Activated naive CD4-positive, alpha-beta T cell treated with Interleukin-2 at 50 U/mL for 16 hours (primary cell): ENCODE data around the gene NEK10.

ENCODE experiments used
- DNase-seq: peaks from one replicate; pipeline ENCODE4 v3.0.0-alpha.2; 2020

The NEK10 gene

DNA sequence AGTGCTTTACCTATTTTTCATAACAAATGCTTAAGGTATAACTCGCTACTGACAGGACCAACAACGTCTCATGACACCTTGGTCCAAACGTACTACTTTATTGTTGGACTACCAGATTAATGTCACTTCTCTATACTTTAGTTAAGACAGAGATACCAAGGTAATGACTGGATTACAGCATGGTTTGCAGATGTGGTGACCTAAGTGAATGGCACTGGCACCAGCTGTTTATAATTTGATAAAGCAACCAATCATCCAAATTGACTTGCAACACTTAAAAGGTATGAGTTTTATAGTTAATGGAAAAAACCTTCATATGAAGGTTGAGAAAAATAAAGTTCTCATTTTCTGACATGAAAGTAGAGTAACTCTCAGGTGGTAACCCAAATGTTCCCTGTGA is 209.0 kb downstream of the NEK10 start:
- DNase-seq: no peak

DNA sequence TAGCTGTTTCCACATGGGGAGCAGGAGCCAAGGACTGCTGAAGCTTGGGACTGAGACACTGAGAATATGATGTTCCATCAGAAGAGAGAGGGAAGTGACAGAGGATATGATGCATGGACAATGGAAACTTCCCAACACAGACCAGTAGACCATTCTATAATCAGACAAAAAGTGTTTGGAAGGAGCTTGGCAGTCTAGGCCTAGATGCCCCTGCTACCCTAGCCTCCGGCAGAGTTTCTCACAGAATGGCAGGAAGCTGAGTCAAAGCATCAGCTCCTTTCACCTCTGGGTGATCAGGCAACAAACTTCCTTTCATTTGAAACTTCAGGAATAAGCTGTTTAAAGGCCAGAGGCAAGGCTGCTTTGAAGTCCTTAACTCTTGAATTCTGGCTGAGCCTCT is 222.0 kb downstream of the NEK10 start:
- no peak for DNase-seq

DNA sequence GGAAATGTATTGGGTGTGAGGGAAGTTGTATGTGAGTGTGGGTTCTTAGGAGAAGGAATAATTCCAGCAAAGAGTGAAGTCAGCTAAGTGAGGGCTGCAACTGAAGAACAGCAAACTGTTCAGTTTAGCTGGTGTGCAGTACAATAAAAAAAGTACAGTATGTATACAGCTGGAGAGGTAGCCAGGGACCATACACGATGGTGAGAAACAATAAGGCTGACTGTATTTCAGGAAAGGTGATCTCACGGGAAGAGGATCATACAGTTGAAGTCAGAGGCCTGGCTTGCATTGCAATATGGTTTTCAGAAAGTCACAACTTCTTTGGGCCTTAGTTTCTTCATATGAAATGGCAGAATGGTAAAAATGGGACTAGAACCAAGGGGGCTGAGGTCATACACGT is 222.4 kb downstream of the NEK10 start:
- no peak for DNase-seq

DNA sequence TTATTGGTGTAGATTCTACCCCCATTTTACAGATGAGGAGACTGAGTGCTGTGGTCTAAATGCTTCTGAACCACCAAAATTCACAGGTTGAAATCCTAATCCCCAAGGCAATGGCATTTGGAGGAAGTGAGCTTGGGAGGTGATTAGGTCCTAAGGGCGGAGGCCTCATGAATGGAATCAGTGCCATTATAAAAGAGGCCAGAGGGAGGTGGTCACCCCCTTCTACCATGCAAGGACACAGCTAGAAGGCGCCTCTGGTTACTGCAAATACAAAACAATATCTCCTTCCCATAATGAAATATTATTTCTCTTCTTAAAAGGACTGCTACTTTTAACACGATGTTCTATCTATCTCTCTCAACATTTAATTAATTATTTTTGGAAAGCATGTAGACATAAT is 223.5 kb downstream of the NEK10 start:
- no peak for DNase-seq

DNA sequence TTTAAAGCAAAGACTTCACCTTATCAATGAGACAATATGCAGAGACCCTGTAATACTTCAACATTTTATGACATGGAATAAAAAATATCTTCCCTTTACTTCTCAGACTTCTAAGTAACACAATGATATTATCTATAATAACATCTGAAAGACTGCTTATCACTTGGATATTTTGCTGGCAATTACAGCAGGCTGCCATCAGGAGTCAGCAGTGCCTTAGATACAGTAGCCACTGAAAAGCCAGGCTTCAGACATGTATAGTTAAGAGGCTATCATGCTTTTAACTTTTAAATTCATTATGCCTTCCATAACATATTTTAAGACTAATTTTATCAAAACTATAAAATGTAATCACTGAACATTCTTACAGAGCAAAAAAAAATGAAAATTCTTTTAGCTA is 227.5 kb downstream of the NEK10 start:
- DNase-seq: no peak

DNA sequence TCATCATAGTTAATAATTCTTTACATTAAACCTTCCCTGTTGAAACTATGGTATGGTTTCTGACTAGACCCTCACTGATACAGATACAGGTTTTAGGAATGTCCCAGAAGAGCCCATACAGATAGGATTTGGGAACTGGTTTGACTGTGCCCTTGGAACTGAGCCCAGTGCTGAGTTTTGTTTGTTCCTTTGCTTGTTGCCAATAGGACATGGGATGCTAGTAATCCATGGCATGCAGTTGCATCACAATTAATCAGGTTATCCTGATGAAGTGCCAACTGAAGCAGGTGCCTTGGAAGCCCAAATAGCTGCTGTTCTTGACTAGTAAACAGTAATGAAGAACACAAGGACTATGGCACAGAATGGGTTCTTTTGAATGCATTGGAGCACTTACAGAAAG is 230.6 kb downstream of the NEK10 start:
- no peak for DNase-seq

DNA sequence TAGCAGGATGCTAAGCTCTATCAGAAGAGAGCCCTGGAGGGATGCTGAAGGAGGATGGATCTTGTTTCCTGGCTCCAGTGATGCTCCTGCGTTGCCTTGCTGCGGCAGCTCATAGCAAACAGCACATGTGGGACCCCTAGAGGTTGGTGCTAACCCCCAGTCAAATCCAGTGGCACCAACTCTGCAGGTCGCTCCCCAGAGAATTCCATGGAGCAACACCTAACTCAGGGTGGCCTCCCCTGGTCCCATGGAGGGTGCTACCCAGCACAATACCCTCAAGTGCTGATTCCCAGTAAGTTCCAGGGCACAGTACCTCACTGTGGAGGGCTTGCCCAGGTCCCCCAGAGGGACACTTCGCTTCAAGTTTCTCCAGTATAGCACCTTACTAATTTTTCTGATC is 231.2 kb downstream of the NEK10 start:
- no peak for DNase-seq

DNA sequence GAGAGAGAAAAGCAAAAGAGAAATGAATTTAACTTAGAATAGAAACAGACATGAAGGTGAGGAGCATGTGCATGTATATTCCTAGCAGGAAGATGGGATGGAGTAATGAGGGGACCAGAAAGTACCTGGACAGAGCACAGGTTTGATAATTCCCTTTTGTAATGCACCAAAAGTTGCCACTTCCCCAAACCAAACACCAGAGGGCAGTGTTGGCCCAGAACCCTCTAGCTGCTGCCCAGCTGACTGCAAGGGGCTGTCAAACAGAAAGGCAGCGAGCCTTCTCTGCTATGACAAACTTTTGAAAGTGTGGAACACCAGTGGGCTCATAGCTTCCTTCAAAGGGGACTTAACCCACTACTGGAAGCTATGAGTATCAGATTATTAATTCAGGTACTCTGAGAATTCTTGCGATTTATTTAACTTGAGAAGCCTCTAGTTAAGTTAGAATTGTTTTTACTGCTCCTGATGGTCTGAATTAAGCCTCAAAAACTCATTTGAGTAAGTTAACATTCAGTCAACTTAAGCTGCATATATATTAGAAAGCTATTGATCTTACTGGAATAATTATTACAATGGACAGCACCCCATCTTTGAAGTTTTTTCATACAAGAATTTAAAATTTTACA is 234.9 kb downstream of the NEK10 start:
- peak; percentile 59 for DNase-seq

DNA sequence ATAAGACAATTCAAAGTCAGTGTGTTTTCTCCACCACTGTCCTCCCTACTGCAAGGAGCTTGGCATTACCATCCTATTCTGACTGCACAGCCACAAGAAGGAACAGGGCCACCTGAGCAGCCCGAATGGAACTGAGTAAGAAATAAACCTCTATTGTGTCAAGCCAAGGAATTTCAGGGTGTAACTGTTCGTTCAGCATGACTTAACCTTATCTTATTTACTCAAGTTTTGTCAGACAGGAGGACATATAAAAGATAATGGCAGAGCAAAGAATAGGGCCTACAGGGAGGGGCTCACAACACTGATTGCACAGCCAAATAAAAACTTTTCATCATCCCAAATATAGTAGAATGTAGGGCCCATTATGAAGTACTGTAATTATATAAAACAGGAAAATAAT is 236.1 kb downstream of the NEK10 start:
- no peak for DNase-seq

DNA sequence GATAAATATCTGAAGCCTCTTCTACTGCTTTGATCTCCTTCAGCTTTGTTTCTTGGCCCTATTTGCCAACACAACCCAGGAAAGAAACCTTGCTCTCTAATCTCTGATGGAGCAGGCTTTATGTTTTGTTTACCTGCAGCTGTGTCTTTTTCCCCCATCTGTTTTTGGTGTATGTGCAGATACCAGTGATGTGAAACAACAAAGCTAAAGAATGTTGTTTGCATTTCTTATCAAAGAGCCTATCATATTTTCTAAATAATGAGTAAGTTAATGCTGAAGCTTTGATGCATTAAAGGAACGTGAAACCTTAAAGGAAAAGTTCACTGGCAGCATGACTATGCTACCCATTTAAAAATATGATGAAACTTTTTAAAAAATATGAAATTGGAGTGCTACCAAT is 238.4 kb downstream of the NEK10 start:
- DNase-seq: no peak

DNA sequence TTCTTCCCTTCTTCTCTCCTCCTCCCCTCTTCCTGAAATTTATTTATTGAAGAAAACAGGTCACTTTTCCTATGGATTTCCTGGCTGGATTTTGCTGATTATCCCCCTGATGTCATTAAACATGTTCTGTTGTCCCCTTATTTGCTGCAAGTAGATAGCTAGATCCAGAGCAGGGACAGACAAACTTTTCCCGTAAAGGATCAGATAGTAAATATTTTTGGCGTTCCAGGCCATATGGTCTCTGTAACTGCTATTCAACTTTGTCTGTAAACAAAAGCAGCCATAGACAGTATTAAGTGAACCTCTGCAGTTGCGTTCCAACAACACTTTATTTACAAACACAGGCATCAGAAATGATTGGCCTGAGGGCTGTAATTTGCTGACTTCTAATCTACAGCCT is 241.3 kb downstream of the NEK10 start:
- no peak for DNase-seq

DNA sequence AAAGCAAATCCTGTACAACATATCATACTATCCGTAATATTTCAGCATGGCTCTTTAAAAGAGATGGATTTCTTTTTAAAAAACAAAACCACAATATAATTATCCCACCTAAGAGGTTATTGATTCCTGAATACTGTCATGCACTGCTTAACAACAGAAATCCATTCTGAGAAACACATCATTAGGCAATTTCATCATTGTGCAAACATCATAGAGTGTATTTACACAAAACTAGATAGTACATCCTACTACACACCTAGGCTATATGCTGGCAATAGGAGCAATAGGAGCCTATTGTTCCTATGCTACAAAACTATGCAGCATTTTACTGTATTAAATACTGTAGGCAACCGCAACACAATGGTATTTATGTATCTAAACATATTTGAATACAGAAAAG is 242.0 kb downstream of the NEK10 start:
- no peak for DNase-seq

DNA sequence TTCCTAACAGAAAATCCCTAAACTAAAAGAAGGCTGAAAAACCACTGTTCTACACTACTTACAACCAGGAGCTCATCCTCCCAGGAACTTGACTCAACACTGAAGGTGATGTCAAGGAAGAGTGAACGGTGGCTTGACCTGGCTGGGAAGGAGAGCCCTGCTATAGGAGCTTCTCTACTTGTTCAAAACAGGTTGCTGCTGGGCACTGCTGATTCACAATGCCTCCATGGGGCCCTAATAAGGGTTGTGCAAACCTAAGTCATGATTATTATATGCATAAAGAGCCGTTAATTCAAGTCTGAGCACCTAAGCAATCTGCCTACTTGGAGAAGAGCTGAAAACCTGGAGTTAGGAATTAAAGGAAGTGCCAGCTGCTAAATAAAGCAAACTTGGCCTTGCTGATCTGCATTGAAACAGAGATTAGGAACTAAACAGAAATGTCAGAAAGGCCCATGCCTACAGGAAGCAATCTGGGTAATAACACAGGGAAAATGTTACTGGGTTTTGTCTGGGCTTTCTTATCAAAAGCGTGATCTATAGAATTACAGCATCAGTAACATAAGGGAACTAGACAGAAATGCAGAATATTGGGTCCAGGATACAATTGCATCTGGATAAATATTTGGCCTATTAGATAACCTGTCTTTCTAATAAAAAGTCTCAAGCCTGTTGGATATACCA is 243.2 kb downstream of the NEK10 start:
- no peak for DNase-seq

DNA sequence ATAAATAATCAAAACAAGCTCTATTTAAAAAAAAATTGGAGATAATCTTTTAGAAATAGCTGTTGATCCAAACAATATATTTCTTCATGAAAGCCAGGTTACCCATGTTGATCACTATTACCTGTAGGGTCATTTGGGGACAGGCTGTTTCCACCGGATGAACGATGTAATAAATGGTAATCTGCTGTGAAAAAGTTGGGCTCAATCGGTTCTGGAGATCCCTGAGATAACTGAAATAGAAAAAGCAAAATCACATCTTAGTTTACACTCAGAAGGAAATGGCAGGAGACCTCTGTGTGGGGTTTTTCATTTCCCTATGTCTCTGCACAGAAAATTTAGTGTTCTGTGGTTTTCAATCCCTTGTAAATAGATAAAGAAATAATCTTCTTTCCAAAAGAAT is 249.5 kb downstream of the NEK10 start:
- no peak for DNase-seq

DNA sequence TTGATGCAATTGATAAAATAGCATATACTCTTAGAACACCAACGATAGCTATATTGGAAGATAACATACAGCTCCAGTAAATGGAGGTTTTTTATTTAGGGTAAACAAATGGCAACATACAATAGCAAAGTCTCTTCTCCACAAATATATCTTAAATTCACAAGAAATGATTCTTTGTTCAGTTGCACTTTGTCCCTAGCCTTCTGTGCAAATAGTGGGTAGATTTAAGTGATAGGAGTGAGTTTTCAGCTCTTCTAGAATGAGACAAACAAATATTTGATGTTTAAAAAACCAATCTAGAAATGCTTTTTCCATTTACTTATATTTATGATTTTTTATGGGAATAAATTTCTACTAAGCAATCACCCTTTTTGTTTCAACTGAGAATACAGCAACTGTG is 253.8 kb downstream of the NEK10 start:
- no peak for DNase-seq

DNA sequence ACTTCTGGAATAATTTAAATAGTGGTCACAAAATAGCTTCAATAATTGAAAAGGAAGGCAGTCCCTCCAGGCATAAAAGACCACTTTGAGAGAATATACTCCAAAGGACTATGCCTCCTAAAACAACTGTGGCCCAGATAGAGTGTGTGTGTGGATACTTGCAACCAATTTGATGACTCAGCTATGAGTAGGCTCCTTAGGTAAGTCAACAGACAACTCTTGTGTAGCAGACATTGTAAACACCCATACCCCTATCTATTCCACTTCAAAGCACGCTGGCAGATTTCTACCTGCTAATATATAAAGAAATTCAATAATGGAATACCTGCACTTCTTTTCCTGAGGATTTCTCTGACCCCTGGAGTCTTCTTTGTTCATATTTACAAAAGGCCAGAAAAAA is 254.5 kb downstream of the NEK10 start:
- no peak for DNase-seq

DNA sequence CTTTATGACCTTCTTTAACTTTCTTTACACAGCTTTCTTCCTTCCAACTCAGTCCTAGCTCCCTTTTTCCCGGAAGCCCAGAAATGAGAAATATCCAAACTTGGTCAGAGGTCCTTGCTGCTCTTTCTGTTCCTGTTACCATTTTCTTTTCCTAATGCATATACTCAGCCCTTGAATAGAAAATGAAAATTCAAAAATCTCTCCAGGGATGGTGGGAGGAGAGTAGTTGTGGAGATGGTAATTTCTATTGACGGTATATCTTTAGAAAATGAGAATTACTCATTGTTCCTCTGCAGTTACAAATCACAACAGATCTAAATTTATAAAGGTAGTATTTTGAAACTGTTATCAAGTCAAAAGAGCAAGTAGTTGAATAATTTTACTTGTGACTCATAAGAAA is 255.1 kb downstream of the NEK10 start:
- no peak for DNase-seq

DNA sequence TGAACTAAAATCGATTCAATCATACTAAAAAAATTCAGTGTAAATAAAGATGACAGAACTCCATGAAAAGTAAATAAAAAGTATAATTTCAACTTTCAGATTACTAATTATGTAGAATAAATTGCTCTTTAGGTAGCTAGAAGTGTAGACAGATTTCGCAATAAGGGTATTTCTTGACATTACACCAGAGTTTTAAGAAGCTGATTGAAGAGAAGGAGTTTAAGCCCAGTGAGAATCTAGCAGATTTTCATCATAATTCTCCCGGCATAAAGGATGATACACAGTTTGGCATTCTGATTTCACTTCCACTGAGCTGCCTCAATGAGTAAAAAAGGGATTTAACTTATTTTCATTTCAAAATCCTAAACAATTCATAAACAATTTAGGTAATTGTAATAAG is 259.2 kb downstream of the NEK10 start:
- DNase-seq: no peak

DNA sequence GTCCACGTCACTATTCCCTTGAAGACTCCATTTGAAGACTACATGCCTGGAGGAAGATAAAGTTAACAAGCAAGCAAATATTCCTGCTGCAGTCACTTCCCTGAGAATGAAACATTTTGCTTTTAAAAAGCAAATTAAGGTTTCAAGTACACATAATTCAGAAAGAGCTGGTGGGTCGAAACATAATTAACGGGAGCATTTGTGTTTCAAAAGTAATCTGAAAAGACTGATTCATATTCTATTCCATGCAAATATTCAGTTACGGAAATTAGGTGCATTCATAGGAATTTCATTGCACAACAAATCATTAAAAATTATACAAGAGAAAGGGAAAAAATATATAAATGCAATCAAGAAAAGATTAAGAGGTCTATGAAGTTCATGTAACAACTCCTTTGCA is 260.9 kb downstream of the NEK10 start:
- DNase-seq: no peak

DNA sequence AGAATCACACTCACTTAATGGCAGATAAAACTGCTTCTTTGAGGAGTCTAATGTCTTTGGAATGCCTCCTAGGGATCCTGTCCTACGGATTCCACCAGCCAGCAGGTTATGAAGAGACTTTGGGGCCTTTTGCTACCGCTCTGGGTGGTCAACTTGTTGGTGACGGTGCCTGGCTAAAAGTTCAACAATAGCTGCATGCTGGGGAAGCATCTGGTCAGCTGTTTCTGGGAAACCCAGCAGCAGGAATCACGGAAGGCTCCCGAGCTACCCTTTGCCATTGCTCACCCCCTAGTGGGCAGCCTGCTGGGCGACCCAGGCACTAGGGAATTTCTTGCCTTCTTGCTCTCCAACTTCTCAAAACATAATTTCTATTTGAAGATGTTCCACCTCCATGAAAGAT is 263.3 kb downstream of the NEK10 start:
- DNase-seq: no peak

DNA sequence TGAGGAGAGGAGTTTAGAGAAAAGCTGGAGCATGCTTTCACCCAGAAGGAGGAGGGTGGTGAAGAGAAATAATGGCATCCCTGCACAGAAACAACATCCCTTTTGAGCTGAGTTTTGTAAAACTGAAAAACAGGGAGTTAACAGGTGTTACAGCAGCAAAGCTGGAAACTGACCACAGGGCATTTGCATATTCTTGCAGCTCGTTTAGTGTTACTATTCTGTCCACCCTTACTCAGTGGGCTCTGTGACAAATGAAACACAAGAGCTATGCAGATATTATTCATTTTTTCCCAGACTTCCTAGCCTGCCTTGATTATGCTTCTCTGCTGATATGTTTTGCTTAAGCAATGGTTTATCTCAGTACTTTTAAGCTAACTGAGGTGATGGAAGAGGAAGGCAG is 272.0 kb downstream of the NEK10 start:
- no peak for DNase-seq

DNA sequence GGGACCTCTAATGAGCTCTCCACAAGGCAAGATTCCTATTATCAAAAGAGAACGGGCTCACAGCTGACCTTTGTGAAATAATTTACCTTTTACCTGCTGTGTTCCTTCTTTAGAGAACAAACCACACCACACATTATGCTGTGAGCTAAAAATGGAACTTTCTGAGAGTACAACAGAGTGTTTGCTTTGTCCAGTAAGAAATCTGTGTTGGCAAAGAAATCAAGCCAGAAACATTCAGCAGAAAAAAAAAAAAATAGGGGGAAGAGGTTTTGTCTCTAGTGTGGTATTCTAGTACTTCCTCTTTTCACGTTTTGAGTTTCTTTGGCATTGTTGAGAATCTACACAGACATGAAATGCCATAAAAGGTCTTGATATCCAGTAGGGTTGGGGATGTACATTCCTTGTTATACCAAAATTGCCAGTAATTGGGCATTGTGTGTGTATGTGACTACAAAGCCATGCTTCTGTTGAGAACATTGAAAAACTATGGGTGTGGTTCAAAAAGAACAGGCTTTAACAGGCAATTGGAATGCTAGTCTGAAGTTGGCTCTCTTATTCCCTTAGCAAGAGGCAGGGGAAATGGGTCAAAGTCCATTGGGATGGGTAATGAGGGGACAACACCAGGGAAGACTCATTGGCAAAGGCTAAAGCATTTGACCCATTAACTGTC is 273.5 kb downstream of the NEK10 start:
- no peak for DNase-seq

DNA sequence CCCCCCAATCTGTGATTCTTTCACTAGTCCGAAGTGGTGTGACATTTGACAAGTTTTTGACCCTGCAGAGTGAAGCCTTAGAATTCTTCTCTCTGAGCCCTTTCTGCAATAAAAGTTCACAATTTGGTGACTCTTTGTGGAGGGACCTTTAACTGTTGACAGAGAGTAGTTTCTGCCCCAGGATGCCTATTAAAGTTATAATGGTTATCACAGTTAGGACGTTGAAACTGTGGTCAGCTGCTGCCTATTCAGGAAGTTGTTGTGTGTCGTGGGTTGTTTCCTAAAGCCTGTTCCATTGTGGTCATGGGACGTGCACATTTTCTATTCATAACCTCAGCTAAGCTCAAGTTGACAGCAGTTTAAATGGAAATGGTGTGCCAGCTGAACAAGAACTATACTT is 274.5 kb downstream of the NEK10 start:
- no peak for DNase-seq

DNA sequence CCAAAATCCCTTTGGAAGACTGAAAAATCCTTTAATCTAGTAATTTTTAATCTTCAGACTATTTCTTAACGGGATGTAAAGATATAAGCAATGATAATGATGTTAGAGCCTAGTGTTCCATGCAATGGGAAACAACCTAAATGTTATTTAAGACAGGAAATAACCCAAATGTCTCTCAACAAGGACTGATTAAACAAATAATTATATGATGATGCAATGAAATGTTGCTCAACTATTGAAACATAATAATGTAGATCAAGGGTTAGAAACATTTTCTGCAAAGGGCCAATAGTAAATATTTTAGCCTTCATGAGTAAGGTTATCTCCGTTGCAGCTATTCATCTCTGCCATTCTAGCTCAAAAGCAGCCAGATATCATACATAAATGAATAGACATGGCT is 275.4 kb downstream of the NEK10 start:
- no peak for DNase-seq
